Tibial nerve (tissue), 4 donors: ENCODE results near the gene EIF2AK3.
"Not testable (repeated sequence)": the region's sequence is repeated elsewhere in the genome, so short reads cannot be mapped to it uniquely, and the experiment has no call there.

Experiments
- CTCF ChIP-seq, 5 experiments: fragments of 200-600 bp in 3 of 5; fragments of 450-650 bp in 2 of 5; sonication (generic) in 3 of 5; IDR thresholded peaks; one replicate each; pipeline ENCODE4 v1.5.1; 2016 to 2019; ENCODE audit warnings: antibody characterized with exemption in 5 of 5, mild to moderate bottlenecking in 3 of 5, moderate library complexity in 2 of 5
- EP300 ChIP-seq, 2 donors: sonication (generic); formaldehyde crosslinking; IDR thresholded peaks; one replicate each; pipeline ENCODE4 v1.6.1; 2017; ENCODE audit warnings: antibody characterized with exemption in 2 of 2, mild to moderate bottlenecking in 1 of 2
- POLR2A ChIP-seq, 2 donors: fragments of 450-650 bp; IDR thresholded peaks; one replicate each; pipeline ENCODE4 v1.6.1; 2017; ENCODE audit warnings: antibody characterized with exemption in 2 of 2, mild to moderate bottlenecking in 2 of 2, moderate library complexity in 2 of 2

GRCh38 chr2:88645291-88645882, 18.1 kb upstream of the EIF2AK3 start:
- TF ChIP-seq CTCF, POLR2A, EP300 (IDR thresholded peaks at IDR 0.05): not testable (repeated sequence)
